Stimulated activated CD4-positive, alpha-beta T cell treated with anti-CD3 and anti-CD28 coated beads, Interleukin-4, amount 100 ng/mL, for 1 hour (primary cell): ENCODE measurements around the gene DUSP22.
"Not testable (repeated sequence)": the region's sequence is repeated elsewhere in the genome, so short reads cannot be mapped to it uniquely, and the experiment has no call there.

Experiments
- DNase-seq: peaks from one replicate; pipeline ENCODE4 v3.0.0-alpha.2; 2020

DUSP22 gene, protein sequence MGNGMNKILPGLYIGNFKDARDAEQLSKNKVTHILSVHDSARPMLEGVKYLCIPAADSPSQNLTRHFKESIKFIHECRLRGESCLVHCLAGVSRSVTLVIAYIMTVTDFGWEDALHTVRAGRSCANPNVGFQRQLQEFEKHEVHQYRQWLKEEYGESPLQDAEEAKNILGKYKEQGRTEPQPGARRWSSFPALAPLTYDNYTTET

DNA sequence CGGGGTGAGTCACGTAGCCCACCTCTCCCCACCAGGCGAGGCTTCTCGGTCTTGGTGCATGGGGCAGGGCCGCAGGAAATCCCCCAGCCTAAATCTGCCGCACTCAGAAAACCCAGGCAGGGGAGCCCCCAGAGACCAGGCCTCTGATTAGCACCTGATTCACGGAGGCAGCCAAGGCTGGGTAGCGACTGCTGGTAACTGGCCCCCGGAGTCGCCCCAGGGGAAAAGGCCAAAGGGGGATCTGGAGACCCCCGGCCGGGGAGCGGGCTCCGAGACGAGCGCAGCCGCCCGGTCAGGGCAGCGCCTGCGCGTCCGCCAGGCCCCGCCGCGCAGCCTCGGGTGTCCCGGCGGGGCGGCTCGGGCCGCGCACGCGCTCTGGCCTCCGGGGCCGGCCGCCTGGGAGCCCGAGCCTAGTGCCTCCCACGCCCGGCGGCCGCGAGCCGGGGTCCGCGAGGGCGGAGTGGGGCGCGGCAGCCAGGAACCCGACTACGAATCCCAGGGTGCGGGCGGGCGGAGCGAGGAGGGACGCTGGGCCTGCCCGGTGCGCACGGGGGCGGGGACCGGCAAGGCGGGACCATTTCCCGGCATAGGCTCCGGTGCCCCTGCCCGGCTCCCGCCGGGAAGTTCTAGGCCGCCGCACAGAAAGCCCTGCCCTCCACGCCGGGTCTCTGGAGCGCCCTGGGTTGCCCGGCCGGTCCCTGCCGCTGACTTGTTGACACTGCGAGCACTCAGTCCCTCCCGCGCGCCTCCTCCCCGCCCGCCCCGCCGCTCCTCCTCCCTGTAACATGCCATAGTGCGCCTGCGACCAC is at the start of gene DUSP22:
TSS of gene DUSP22 (plus strand) at position 791 of the 809 bp plus-strand sequence. CDS start 53 bp downstream, outside the sequence.
- peak; percentile 78 for DNase-seq

DNA sequence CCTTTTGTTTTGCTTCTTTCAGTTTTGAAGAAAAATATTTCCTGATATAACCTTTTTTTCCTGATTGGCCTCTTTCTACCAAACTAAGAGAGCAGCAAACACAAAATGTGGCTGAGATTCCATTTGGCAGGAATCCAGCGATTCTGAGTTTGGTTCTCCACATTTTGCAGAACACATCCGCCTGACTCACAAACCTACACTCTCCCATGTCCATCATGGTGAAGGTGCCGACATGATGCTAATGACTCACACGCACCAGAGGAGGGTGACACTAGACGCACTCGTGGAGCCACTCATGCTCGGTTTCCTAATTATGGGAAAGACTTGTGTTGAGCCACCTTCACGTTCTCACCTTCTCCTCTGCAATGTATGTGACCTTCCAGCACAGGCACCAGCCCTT is 45.9 kb upstream of the DUSP22 start:
- DNase-seq, result no peak

DNA sequence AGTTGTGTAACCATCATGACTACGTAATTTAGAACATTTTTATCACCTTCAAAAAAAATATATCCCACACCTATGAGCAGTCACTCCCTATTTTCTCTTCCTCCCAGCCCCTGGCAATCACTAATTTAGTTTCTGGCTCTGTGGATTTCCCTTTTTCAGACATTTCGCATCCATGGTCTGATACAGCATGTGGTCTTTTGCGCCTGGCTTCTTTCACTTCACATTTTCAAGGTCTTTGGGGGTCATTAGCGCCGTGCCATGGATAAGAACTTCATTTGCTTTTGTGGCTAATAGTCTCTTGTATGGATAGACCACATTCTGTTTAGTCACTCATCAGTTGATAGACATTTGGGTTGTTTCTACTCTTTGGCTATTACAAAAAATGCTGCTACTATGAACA is 44.9 kb upstream of the DUSP22 start:
- DNase-seq, result no peak

DNA sequence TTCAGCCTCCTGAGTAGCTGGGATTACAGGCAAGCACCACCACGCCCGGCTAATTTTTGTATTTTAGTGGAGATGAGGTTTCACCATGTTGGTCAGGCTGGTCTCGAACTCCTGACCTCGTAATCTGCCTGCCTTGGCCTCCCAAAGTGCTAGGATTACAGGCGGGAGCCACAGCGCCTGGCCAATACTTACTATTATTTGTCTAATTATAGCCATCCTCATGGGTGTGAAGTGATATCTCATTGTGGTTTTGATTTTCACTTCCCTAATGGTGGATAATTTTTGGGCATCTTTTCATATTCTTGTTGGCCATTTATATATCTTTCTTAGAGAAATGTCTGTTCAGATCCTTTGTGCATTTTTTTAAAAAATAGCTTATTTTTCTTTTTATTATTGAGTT is 44.2 kb upstream of the DUSP22 start:
- DNase-seq, result not testable (repeated sequence)

DNA sequence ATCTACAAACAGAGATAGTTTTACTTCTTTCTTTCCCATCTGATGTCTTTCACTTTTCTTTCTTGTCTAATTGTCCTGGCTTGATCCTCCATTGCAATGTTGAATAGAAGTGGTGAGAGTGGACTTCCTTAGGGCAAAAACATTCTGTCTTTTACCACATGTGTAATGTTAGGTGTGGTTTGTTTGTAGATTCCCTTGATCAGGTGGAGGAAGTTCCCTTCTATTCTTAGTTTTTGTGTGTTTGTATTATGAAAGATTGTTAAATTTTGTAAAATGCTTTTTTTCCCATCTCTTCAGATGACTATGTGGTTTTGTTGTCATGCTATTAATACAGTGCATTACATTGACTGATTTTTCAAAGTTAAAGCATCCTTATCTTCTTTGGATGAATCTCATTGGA is 41.6 kb upstream of the DUSP22 start:
- no peak for DNase-seq

DNA sequence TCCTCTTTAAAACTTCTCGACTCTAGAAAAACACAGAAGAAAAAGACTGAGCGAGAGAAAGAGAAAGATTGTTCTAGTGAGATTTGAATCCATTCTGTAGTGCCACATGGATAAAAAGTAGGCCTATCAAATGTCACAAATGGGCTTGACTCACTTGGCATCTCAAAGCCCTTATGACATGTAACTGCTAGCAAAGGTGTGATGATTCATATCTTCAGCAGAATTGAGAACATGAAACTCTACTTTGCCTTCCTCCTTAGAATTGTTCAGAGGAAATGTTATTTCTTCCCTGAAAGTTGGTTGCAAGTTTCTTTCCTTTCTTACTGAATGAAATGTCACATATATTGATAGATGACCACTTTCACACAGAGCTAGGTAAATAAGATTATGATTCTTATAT is 40.4 kb upstream of the DUSP22 start:
- no peak for DNase-seq

DNA sequence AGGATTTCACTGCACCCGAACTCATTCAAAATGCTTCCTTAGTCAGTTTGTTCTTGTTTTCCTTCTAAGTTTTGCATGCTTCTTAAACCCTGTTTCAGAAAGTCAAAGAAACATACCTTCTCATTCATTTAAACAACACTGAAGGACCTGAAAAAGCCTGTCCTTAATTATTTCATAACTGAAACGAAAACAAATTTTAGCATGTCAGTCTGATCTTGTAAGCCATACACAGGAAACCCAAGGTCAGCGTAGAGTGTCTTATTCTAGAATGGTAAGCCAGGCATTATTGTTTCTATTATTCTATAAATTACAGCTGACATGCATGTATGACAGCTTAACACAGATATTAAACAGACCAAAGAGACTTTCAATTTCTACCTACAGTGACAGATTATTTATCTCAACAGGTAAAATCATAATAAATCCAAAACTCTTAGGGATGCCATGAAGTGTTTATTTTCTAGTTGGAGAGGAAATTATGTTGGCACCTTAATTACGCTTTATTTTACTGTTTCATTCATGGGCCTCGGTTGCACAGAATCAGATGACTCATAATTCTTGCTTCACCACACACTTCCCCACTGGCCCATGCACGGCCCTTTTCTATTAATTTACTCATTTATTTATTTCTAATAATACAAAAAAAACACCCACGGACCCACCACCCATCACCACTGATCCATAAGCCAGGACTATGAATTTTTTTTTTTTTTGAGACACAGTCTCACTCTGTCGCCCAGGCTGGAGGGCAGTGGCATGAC is 39.3 kb upstream of the DUSP22 start:
- no peak for DNase-seq

DNA sequence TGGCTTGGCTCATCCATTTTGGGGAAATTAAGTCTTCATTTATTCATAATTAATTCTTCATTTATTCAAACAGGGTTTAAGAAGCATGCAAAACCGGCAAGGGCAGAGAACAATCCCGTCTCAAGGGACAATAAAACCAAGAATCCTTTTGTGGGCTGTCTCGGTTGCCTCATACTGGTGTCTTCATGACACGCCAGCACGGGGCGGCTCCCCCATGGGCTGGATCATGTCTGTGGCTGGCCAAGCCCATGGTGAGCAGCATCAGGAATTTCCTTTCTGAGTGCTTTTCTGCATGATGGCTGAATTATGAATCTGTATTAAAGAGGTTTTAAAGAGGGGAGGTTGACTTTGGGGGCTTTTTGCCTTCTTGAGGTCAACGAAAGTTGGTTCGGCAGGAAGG is 38.3 kb upstream of the DUSP22 start:
- no peak for DNase-seq

DNA sequence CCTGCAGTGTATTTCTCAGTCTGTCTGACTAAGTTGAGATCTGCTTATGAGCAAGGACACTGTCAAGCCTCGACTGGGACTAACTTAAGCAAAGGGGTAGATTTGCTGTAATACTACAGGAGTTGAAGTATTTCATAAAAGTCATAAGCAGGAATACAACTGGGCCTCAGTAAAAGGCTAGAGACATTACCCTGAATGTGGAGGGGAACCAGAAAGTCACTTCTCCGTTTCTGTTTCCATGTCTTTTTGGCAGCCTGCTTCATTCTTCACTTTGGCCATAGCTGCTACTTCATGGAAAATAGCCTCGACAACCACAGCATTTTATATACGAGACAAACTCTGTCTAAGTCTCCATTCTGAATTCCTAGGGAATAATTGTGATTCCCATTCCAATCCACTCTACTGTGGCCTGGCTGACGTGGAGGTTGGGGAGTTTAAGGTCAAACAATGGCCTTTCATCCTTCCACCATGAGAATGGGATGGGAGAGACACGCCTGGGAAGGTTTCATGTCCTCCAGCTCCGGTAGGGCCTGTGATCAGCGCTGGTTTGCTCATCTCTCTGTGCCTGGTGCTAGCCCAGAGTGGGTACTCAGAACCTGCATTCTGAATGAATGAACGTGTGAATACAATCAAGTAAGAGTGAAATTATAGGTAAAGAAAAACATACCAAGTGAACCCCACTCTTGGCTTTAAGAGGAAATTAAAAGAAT is 37.1 kb upstream of the DUSP22 start:
- no peak for DNase-seq

DNA sequence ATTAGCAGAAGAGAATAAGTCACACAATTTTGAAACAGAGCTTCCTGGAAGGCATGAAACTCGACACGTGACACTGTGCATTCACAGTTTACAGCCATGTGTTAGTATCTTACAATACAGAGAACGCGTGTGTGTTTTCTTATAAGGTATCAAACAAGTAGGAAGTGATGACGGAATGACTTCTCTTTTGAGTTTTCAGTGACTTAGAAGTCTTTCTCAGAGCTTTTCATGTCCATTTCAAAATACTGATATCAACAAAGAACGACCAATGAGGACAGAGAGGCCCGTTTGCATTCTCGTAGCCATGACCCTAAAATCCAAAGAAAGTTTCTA is 36.6 kb upstream of the DUSP22 start:
- no peak for DNase-seq

DNA sequence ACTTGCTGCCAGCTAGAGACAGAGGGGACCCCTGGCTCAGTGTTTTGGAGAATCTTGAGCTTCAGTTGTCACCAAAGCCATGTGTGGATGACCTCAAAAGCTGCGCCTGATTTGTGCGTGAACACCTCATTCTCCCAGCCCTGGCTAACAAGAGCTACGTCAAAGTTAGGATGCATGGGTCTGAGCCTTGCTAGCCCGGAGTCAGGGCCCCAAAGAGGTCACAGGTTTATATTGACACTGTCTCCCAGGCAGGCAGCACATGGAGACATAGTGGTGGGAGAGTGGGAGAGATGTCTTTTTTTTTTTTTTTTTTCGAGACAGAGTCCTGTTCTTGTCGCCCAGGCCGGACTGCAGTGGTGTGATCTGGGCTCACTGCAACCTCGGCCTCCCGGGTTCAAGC is 36.1 kb upstream of the DUSP22 start:
- DNase-seq, result no peak

DNA sequence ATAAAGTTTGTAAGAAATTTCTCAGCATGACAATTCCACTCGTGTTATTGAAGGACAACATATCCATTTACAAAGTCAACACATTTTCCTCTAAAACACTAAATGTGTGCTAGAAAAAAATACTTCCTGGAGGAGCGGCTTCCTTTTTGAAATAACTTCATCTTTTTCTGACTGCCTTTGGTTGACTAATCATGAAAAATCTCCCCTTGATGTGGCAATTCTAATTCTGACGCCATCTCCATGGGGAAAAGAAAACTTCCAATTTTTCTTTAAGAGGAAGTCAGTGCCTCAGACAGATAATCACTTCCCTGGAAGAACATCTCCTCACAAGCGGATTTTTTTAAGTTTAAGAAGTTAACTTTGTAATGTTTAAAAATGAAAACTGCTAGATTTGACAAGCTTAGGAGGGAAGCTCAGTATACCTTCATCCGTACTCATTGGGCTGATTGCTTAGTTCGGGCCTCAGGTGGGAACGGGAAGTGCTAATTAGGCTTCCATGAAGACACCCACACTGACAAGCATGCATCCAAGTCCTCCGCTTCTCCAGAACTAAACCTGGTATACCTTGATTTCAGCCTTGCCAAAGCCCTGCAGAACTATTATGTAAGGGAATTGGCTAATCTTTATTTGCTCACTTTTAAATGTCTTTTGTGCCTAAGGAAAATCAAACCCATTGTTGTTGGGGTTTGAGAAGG is 35.1 kb upstream of the DUSP22 start:
- DNase-seq, result no peak

DNA sequence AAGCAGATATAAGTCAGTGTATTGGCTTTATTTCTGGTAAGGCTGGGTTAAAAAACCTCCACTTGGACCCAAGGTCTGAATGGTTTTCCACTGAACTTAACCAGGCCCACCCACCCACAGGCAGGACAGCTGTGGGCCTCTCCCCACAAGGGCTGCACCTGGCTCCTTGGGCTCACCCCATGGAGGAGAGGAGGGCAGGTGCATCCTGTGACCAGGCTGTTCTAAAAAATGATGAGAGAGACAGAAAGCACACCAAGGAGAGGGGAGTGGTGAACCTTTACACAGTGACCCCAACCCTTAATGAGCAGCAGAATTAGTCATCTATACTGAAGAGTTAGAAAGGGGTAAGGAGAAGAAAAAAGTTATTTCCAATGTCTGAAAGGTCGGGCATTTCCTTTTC is 34.5 kb upstream of the DUSP22 start:
- no peak for DNase-seq

DNA sequence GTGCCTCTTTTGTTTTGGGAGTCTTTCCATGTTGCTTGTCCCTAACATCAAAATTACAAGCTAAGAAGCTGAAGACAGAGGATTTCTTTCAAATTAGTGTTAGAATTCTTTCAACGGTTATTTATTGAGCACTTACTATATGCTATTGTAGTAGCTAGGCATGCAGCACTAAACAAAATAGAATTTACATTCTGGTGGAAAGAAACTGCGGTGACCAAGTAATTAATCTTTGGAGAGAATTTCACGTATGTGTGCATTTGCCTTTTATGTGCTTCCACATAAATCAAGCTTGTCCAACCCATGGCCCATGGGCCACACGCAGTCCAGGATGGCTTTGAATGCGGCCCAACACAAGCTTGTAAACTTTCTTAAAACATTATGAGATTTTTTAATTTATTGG is 33.0 kb upstream of the DUSP22 start:
- DNase-seq, result no peak

DNA sequence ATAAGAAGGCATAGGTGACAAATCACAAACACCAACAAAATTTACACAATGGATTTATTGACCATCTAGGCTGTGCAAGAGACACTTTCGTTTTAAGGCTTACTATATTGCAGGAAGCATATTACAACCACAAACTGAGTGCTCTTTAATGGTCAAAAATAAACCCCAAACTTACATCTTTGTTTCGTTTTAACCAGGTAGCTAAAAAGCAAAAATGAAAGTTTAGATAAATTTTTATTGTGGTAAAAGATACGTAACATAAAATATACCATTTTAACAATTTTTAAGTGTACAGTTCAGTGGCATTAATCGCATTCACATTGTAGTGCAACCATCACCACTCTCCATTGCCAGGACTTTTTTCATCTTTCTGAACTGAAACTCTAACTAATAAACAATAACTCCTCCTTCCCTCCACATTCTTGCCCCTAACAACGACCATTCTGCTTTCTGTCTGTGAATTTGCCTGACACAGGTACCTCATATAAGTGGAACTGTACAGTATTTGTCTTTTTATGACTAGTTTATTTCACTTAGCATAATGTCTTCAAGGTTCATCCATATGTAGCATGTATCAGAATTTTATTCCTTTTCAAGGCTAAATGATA is 32.3 kb upstream of the DUSP22 start:
- DNase-seq, result no peak

DNA sequence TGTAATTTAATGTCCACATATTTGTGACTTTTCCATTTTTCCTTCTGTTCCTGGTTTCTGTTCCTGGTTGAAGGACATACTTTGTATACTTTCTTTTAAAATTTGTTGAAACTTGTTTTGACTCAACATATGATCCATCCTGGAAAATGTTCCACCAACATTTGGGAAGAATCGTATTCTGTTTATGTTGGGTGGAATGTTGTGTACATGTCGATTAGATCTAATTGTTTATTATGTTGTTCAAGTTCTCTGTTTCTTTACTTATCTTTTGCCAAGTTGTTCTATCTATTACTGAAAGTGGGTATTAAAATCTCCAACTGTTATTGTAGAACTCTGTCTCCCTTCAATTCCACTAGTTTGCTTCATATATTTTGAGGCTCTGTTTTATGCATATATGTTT is 27.7 kb upstream of the DUSP22 start:
- DNase-seq, result no peak

DNA sequence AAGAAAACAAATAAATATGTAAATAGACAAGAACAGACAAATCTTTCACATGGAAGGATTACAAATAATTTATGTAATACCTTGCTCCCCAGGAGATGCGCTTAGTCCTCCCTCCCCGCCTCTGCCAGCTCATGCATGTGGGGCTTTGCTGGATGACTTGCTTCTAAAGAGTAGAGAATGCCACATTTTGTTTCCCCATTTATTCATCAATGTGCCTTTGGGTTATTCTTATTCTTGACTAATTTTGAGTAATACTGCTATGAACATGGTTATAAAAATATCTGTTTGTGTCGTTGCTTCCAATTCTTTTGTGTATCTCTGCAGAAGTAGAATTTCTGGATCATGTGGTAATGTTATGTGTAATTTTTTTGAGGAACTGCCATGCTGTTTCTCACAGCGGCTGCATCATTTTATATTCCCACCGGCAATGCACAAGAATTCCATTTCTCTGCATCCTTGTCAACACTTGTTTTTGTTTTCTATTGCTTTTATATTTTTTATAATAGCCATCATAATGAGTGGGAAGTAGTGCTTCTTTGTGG is 23.8 kb upstream of the DUSP22 start:
- DNase-seq, result no peak

DNA sequence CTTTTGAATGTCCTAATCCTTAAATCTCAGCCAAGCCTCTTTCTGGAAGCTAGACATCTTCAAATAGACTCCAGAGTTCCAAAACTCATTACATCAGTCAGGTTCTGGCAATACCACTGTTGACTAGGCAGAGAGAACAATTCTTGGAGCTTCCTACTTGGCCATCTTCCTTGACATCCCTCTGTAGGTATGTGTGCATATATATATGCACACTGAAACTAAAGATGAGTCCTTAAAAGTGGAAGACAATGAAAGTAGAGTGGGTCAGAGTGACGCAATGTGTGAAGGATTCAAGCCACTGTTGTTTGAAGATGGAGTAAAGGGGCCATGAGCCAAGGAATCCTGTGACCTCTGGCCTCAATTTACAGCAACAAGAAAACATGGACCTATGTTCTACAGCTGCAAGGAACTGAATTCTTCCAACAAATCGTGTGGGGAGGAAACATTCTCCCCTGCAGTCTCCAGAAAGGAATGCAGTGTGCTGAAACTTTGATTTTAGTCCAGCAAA is 18.7 kb upstream of the DUSP22 start:
- no peak for DNase-seq

DNA sequence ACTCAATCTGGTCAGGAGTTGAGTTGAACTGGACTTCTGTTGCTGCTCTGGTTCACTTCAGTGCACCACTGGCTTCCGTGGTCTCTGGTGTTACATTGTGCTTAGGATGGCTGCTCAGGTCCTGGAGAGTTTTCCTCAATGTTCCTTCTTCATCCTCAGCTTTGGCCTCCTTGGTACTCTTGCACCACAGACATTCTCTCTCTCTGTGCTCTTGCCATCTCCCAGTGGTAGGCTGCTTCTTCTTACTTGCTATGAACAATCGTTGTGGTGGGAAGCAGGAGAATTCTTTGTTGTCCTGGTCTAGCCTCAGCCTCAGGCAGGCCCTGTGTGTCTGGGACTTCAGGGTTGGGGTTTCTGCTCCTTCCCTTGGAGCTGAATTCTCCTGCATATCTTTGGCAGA is 14.5 kb upstream of the DUSP22 start:
- no peak for DNase-seq

DNA sequence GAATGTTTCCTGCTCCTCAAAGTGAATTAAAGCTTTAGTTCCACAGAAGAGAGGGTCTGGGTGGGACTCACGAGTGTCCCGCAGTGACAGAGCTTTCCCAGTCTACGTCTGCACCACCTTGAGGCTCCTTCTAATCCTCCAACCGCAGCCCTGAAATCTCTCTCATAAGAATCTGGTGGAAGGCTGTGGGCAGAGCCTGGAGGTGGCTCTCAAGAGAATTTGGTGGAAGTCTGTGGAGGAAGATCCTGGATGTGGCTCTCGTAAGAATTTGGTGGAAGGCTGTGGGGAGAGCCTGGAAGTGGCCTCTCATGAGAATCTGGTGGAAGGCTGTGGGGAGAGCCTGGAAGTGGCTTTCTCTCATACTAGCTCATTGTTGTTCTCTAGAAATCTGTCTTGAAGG is 13.8 kb upstream of the DUSP22 start:
- DNase-seq, result no peak

DNA sequence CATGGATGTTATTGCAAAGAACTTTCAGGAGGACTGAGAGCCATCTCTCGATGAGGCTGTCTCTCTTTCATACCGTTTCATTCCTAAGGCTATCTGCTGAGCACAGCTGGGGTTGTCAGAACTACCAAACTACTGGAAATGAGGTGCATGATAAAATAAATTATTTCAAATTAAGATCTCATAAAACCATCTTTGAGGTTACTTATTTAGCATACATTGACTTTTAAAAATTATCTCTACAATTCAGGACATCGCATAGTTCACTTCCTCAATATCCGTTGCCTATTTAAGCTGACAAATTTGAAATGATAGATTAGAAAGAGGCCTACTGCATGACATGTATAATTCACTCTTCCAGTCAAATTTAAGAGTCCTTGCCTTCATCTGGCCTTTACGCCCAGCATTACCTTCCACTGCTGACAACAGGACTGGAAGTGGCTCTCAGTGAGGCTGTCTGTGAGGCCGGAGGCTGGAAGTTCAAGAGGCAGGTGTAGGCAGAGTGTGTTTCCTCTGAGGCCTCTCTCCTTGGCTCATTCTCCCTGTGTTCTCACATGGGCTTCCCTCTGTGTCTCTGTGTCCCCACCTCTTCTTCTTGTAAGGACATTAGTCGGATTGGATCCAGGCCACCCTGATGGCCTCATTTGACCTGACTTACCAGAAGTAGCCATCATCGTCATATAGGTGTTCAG is 12.8 kb upstream of the DUSP22 start:
- DNase-seq, result no peak
